Vagina (tissue), 2 donors: ENCODE data around the gene CAPRIN2.

Experiments
- POLR2A ChIP-seq, 2 donors: fragments of 450-650 bp; IDR thresholded peaks; one replicate each; pipeline ENCODE4 v1.6.1; 2017; ENCODE audit warnings: antibody characterized with exemption in 2 of 2, mild to moderate bottlenecking in 2 of 2, moderate library complexity in 2 of 2
- POLR2AphosphoS5 ChIP-seq, 2 donors: sonication (generic); formaldehyde crosslinking; IDR thresholded peaks; one replicate each; pipeline ENCODE4 v1.9.0; 2017; ENCODE audit warnings: antibody characterized with exemption in 2 of 2, mild to moderate bottlenecking in 2 of 2, low read depth in 1 of 2; ENCODE audit not compliant: insufficient read depth in 1 of 2
- TF ChIP-seq, protein P1 (sequence below), 3 experiments: fragments of 450-650 bp in 2 of 3; fragments of 200-600 bp in 1 of 3; sonication (generic) in 1 of 3; IDR thresholded peaks; one replicate each; pipeline ENCODE4 v1.5.1; 2017 to 2019; ENCODE audit warnings: antibody characterized with exemption in 3 of 3, mild to moderate bottlenecking in 2 of 3, moderate library complexity in 2 of 3

DNA sequence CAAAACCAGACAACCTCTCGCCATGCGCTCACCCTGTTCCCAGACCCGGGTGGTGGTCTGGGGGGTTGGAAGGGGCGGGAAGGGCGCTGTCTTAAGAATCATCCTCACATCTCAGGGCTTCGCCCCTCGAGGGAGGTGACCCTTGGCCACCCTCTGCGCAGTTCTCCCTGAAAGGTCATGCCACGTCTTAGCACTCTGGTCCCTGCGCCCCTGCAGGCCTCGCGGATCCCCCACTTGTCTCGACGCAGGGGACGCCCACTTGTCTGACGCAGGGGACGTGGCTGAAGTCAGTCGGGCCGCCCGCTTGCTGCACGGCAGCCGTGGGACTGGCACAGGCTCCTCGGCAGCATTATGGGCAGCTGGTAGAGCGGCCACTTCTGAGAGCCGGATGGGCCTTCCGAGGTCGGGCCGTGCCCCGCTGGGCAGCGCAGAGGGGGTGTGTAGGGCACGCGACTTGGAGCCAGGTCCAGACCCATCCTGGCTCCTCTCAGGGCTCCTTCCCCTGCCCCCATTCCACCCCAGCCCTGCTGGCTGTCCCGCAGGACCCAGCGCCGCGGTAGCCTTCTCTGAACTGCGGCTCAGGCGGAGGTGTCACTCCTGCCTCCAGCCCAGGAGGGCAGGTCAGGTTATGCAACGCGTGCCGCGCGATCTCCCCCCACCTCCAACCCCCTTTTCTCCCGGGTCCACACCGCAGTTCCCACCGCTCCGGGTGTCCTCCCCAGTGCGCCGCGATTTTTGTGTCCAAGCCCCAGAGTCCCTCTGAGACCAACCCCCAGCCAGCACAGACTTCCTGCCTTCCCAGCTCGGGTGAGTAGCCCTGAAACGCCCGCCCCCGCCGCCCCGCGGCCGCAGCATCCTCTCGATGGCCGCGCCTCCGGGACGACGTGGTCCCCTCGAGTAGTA is 40.9 kb upstream of the CAPRIN2 start:
- TF ChIP-seq POLR2A (IDR thresholded peaks at IDR 0.05) (no peak), POLR2AphosphoS5 (IDR thresholded peaks at IDR 0.05; ENCODE audit: insufficient read depth in 1 of 2, low read depth in 1 of 2) (peak in 1 of 2 donors; percentile 37)
- TF ChIP-seq, protein P1, sequence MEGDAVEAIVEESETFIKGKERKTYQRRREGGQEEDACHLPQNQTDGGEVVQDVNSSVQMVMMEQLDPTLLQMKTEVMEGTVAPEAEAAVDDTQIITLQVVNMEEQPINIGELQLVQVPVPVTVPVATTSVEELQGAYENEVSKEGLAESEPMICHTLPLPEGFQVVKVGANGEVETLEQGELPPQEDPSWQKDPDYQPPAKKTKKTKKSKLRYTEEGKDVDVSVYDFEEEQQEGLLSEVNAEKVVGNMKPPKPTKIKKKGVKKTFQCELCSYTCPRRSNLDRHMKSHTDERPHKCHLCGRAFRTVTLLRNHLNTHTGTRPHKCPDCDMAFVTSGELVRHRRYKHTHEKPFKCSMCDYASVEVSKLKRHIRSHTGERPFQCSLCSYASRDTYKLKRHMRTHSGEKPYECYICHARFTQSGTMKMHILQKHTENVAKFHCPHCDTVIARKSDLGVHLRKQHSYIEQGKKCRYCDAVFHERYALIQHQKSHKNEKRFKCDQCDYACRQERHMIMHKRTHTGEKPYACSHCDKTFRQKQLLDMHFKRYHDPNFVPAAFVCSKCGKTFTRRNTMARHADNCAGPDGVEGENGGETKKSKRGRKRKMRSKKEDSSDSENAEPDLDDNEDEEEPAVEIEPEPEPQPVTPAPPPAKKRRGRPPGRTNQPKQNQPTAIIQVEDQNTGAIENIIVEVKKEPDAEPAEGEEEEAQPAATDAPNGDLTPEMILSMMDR (IDR thresholded peaks at IDR 0.05) = peak in 1 of 3 experiments; percentile 15
